ENCODE data around the gene KITLG. TPM values are rescaled to one million over a fixed set of nuclear protein-coding genes. Genes with fewer than 3 reads are reported as not detected.
A peak's percentile ranks its signal among the peaks of the same experiment; 100 is the strongest.
"Not testable (repeated sequence)": the region's sequence is repeated elsewhere in the genome, so short reads cannot be mapped to it uniquely, and the experiment has no call there.

Gene KITLG
- total RNA-seq, 1 experiment from 2014 or later = 9.5 TPM

GRCh38 chr12:88576866-88577265 lies 3.4 kb downstream of the KITLG start:
- no peak for DNase-seq (ENCODE audit: low read depth)

- DNase-seq (ENCODE audit: low read depth) = no peak
Measured at GRCh38 chr12:88575361-88575970, 4.8 kb downstream of the KITLG start.

GRCh38 chr12:88574278-88574677 lies 6.0 kb downstream of the KITLG start:
- DNase-seq (ENCODE audit: low read depth) = no peak

DNA sequence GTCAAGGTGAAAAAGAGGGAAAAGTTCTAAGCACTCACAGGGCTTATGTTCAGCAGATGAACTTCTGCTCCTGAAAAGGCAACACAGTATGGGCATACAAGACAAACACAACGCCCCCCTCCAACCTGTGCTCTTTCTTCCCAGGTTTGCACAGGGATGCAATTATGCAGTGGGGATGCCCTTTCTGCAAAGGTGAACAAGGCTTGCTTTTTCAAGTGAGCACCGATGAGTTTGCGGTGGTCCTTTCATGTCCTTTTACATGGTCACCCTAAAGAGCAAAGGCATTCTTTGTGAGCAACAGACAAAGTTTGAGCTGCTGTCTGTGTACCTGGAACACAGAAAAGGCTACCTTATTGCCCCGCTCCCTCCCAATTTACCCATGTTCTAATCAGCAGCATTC lies 6.7 kb downstream of the KITLG start:
- no peak for DNase-seq (ENCODE audit: low read depth)

DNA sequence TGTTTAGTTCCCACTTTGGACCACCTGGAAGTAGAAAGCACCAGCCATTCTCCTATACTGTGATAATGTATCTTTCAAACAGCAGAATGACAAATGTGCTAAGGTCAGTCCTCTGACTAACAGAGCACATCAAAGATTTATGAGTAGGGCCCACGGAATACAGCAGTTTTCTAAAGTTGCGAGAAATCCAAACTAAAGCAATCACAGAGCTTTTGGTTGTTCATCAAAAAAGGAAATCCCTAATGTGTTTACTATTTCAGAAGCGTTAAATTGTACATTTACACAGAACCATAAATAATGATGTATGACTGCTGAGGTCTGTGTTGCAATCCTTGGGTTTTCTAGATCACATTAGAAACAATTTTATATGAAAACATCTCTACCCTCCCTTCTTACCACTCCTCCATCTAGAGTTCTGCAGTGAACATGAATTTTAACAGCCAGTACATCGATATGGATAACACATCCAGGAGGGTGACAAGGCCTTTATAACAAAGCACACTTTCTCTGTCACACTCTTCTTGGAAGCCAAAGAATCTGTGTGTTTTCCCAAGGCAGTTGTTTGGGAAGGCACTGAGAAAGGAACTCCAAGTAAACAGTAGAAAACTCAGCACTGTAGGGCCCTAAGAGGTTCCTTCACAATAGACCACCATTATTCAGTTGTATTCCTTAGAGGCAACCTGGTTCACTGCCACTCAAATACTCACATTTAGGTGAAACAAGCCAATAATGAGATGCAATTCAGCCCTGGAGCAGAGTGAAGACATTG lies 7.3 kb downstream of the KITLG start:
- DNase-seq (ENCODE audit: low read depth) = no peak

DNA sequence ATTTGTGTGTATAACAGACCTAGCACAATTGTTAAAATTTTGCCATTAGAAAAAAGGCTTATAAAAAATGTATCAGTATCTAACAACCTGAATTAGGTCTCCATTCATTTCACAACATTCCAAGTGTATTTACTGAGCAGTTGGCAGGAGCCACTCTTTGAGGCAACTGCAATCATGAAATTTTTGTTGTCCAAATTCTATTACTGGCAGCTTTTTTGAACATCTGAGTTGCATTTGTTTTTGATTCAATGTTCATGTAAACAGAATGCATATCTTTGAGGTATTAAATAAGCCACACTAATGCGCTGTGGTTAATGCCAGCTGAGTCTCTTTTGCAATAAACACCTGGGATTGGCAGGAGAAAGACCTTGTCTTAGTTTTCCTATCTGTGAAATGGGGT lies 8.7 kb downstream of the KITLG start:
- DNase-seq (ENCODE audit: low read depth) = no peak

GRCh38 chr12:88570103-88570502 lies 10.2 kb downstream of the KITLG start:
- DNase-seq (ENCODE audit: low read depth) = peak; percentile 36

DNA sequence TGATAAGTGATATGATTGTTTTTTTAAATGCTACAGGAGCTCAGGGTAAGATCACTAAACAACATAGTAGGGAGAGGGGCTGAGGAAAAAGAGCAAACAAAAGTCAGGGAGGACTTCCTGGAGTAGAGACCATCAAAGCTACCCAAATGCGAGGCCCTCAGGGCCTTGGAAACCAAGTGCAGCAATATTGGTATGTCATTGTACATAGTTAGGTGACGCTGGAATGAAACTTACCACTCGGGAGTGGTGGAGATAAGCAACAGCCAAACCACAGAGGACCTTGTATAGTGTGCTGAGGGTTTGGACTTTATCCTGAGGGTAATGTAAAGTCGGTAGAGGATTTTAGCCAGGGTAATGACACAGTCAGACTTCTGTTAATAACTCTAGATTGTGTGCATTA lies 13.8 kb downstream of the KITLG start:
- no peak for DNase-seq (ENCODE audit: low read depth)

- no peak for DNase-seq (ENCODE audit: low read depth)
Measured at GRCh38 chr12:88562846-88563582, 17.3 kb downstream of the KITLG start.

- DNase-seq (ENCODE audit: low read depth) = no peak
Measured at GRCh38 chr12:88562151-88562550, 18.1 kb downstream of the KITLG start.

GRCh38 chr12:88559772-88560171 lies 20.5 kb downstream of the KITLG start:
- DNase-seq (ENCODE audit: low read depth) = no peak

DNA sequence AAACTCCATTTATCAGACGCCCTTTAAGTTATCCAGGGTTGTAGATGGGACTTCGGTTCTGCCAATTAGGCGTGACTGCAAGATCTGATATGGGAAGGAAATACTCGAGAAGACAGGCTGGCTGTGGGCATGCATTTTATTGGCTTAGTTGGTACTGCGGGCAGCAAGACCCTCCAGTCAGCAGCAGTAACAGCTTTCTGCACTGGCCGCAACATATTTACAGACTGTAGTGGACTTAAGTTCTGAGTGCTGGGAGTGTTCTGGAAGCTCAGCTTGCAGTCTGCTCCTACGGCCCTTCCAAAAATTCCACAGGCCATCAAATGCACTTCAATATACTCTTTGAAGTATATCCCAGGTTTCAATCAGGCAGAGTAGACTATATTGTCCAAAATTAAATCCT lies 21.1 kb downstream of the KITLG start:
- DNase-seq (ENCODE audit: low read depth) = no peak

DNA sequence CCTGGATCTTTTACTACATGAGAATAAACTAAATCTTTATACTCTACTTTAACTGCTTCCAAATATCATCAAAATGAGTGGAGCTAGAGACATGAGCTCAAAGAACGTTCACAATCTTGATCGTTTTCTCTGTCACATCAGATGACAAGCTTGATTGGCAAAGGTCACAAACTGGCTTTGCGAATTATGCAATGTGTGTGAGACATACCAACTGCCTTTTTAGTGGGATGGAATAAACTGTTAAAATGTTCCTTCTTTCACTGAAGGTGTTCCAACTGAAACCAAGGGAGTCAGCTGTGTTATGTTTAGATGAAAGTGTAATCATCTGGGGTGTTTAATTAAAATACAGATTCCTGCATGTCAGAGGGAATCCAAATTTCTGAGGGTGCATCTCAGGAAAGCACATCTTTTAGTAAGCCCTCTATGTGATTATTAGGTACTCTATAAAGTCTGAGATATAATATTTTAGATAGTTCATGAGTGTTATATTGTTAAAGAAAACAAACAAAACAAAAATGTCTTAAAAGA lies 21.9 kb downstream of the KITLG start:
- DNase-seq (ENCODE audit: low read depth) = no peak

DNA sequence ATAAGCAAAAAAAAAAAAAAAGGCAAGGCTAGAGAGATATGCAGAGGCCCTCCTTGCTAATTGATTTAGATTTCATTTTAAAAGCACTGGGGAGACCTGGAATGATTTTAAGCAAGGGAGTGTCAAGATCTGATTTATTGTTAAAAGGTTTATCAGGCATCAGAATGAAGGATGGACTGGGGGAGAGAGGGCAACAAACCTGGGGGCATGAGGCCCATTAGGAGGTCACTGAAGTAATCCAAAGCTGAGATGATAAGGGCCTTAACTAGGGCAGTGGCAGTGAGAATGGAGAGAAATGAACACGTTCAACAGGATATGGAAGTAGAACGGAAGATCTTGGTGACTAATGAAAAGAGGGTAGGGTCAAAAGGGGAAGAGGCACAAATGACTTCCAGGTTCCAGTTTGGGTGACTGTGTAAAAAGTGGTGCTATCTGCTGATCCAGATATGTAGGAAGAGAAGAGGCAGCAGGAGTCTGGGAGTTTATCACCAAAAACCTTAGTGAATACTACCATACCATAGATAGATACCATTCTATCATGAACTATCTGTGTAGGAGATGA lies 24.0 kb downstream of the KITLG start:
- DNase-seq (ENCODE audit: low read depth) = no peak

DNA sequence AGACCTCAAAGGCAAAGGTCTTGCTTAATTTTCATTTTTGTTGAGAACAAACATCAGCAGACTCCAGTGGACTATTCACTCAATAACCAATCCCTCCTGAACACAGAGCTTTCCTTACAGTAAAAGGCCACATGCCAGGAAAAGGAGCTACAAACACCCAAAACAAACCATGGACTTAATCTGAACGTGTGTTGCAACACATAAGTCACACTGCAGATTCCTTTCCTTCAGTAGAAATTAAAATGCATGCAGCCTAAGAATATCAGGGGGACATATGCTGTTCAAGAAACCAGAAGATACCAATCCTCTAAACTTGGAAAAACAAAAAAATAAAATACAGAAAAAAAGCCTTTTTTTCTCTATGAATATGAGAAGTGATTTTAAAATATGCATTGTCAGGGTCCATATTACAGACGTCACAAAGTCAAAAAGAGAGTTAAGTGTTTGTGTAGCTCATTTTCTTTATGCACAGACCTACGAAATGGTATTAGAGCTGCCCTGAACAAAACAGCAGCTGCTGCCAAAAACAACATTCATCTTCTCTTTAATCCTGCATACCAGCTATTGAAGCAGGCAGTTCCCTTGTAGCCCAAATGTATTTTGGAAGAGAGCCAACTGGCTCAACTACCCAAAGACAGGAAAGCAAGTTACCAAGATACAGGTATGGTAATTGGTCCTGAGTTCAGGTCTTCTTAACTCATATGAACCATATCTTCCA lies 26.2 kb downstream of the KITLG start:
- DNase-seq (ENCODE audit: low read depth) = peak; percentile 35

- no peak for DNase-seq (ENCODE audit: low read depth)
Measured at GRCh38 chr12:88552610-88553079, 27.6 kb downstream of the KITLG start.

DNA sequence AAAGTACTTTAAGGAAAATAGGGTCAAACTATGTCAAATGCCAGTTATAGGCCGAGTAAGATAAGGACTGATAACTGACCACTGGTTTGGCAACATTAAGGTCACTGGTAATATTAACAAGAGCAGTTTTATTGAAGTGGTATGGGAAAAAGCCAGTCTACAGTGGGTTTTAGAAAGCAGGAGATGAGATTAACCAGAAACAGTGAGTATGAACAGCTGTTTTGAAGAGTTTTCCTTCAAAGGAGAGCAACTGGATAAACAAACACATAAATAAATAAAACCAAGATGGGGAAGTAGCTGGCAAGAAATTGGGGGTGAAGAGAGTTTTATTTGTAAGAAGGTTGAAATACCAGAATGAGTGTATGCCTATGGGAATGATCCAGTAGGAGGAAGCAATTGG lies 30.3 kb downstream of the KITLG start:
- DNase-seq (ENCODE audit: low read depth) = no peak

DNA sequence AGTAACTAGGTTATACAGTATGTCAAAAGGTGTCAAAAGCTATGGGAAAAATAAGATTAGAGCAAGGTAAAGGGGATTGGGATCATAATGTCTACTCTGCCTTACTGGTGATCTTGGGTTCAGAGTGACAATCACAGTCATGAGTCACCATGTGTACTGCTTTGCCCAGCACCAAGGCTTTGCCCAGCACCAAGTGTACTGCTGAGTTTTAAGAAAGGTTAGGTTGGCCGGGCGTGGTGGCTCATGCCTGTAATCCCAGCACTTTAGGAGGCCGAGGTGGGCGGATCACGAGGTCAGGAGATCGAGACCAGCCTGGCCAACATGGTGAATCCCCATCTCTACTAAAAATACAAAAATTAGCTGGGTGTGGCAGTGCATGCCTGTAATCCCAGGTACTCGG lies 32.3 kb downstream of the KITLG start:
- DNase-seq (ENCODE audit: low read depth) = not testable (repeated sequence)

GRCh38 chr12:88546853-88547252 lies 33.4 kb downstream of the KITLG start:
- no peak for DNase-seq (ENCODE audit: low read depth)

DNA sequence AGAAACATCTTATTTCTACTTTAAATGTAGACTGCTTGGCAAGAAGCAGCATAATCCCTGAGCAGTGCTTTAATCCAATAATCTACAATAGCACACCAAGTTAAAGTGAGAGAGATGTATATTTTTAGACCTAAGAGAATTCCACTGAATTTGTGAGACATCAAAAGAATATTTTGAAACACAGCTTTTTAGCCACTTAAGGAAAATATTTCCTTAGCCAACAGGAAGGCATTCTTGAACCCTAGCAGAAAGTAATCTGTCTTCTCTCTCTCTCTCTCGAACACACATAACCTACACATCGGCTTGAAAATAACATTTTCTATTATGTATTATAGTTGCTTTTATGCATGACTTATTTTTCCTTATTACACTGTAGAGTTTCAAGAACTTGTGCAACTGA lies 34.0 kb downstream of the KITLG start:
- DNase-seq (ENCODE audit: low read depth) = no peak
